Measurements from ENCODE around the gene AIPL1.
"Not testable (repeated sequence)": the region's sequence is repeated elsewhere in the genome, so short reads cannot be mapped to it uniquely, and the experiment has no call there.

AIPL1 gene, protein sequence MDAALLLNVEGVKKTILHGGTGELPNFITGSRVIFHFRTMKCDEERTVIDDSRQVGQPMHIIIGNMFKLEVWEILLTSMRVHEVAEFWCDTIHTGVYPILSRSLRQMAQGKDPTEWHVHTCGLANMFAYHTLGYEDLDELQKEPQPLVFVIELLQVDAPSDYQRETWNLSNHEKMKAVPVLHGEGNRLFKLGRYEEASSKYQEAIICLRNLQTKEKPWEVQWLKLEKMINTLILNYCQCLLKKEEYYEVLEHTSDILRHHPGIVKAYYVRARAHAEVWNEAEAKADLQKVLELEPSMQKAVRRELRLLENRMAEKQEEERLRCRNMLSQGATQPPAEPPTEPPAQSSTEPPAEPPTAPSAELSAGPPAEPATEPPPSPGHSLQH

GRCh38 chr17:6435051-6435450, at the start of gene AIPL1:
Gene AIPL1 (minus strand): TSS chr17:6435121. CDS start chr17:6435104, 17 bp downstream.
- DNase-seq (ENCODE audit: low read depth) = no peak

GRCh38 chr17:6483507-6483906, 48.6 kb upstream of the AIPL1 start:
- DNase-seq (ENCODE audit: low read depth) = no peak

- DNase-seq (ENCODE audit: low read depth) = not testable (repeated sequence)
Measured at GRCh38 chr17:6482796-6483195, 47.9 kb upstream of the AIPL1 start.

DNA sequence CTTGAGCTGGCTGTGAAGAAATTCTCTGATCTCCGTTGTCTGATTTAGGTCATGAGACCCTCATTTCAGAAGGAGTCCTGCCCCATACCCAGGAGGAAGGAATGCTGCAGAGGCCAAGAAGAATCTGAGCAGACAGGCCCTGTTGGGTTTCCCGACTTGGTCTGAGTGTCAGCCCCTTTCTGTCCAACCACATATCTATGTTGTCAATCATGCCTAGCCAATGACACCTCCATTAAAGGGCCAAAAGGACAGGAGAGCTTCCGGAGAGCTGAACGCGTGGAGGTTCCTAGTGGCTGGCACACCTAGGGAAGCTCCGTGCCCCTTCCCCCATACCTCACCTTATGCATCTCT, 47.2 kb upstream of the AIPL1 start:
- DNase-seq (ENCODE audit: low read depth) = no peak

DNA sequence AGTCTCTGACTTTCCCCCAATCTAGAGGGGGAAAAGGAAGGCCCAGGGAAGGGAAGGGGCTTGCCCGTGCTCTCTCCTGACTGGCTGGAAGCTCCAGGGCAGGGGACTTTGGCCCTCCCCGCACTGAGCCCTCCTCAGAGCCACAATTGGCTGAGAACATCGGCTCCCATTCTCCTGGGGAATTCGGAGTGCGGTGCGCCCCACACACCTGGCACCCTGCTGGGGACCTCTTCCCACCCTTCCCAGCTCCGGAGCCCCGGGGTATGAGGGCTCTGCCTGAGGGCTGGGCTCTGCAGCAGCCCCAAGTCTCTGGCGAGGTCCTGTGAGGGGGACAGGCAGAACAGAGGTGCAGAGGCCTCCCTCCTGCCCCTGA, 45.4 kb upstream of the AIPL1 start:
- DNase-seq (ENCODE audit: low read depth) = no peak

GRCh38 chr17:6479622-6480302, 44.8 kb upstream of the AIPL1 start:
- no peak for DNase-seq (ENCODE audit: low read depth)

DNA sequence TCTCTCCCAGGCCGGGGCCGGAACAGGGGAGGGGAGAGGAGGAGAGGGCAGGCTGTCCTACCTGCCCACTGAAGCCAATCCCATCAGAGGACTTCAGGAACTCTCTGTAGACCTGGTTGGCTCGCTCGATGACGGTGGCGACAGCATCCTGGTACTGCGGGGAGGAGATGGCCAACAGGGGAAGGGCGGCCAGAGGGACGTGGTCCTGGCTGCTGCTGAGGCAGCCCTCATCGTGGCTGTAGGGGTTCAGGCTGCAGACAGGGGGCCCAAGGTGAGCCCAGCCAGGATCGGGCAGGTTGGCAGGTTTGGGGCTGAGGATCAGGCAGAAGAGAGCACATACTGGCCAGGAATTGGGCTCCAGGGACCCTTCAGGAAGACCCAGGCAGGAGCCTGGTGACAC, 43.6 kb upstream of the AIPL1 start:
- DNase-seq (ENCODE audit: low read depth) = no peak

DNA sequence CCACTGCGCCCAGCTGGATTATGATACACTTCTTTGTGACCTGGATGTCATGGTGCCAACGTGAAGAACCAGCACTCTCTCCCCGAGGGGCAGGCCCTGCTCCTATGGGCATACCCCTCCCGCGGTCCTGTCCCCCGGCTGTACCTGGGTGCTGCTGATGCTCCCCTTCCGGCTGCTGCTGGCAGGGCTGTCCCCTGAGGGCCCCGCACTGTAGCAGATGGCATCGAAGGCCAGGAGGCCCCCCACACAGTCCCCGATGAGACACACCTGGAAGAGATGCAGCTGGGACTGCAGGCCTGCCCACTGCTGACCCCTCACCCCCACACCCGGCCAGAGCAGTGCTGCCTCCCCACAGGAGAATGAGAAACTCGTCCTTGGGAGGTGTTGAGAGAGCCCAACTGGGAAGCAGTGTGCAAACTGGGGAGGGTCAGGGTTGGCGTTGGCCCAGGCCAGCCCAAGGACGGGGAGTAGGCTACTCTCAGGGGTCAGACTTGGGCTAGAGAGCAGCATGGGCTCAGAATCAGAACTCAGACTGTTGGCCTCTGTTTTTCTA, 43.0 kb upstream of the AIPL1 start:
- no peak for DNase-seq (ENCODE audit: low read depth)

DNA sequence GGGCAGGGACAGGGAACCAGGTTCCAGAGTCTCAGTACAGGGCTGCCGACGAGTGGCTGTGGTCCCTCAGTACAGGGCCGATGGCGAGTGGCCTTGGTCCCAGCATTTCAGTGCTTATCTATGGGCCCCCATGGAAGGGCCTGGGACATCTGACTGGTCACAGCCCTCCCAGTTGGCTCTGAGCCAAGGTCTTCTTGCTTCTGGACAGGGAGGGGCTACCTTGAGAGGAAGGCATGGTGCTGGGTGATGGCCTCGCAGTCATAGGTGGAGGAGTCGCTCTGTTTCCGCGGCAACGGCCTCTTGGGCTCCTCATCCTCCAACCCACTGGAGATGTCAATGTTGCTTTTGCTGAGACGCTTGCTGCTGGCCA, 41.9 kb upstream of the AIPL1 start:
- no peak for DNase-seq (ENCODE audit: low read depth)

DNA sequence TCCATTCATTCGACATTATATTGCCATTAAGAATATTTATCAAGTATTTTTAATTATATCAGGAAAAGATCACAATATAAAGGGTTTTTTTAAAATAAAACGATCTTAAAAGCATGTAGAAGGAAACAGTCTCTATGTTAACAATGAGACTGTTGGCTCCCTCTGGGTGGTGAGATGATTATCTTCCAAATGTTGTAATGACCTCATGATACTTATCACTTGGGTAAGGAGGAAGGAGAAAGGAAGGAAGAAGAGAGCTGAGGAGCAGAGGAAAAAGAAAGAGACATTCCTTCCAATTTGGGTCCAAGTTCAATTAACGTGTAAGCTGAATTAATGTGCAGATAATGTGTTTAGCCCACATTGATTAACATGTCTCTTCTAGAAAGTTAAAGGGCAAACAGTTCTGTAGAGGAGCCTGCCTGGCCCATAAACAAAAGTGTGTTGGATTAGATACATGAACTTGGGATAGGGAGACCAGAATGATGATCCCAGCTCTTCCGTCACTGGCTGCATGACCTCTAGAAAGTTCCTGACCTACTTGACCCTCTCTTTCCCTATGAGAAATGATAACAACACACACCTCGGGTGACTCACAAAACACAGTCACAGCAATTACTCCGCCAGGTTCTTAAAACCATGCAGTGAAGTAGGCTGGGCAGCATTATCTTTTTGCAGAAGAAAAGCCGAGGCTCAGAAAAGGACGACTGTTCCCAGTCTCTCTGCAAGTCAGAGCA, 41.3 kb upstream of the AIPL1 start:
- DNase-seq (ENCODE audit: low read depth) = no peak

DNA sequence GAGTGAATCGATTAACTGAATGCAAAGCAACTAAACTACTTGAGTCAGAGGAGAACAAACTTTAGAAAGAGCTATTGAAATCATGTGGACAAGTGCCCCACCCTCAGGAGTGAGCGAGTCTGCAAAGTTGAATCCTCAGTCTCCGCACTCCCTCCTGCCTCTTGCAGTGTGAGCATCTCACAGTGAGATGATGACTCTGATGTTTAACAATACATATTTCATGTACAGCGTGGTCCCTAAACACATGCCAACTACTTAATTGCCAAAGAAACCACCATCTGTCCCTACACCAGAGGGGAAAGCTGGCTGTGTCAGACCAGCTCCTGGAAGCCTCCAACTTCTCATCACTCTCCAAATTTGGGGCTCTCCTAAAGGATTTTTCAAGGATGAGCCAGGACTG, 40.5 kb upstream of the AIPL1 start:
- no peak for DNase-seq (ENCODE audit: low read depth)

GRCh38 chr17:6474906-6475305, 40.0 kb upstream of the AIPL1 start:
- no peak for DNase-seq (ENCODE audit: low read depth)

- no peak for DNase-seq (ENCODE audit: low read depth)
Measured at GRCh38 chr17:6474376-6474775, 39.5 kb upstream of the AIPL1 start.

- peak; percentile 48 for DNase-seq (ENCODE audit: low read depth)
Measured at GRCh38 chr17:6473128-6473767, 38.3 kb upstream of the AIPL1 start.

- no peak for DNase-seq (ENCODE audit: low read depth)
Measured at GRCh38 chr17:6472517-6472916, 37.6 kb upstream of the AIPL1 start.

DNA sequence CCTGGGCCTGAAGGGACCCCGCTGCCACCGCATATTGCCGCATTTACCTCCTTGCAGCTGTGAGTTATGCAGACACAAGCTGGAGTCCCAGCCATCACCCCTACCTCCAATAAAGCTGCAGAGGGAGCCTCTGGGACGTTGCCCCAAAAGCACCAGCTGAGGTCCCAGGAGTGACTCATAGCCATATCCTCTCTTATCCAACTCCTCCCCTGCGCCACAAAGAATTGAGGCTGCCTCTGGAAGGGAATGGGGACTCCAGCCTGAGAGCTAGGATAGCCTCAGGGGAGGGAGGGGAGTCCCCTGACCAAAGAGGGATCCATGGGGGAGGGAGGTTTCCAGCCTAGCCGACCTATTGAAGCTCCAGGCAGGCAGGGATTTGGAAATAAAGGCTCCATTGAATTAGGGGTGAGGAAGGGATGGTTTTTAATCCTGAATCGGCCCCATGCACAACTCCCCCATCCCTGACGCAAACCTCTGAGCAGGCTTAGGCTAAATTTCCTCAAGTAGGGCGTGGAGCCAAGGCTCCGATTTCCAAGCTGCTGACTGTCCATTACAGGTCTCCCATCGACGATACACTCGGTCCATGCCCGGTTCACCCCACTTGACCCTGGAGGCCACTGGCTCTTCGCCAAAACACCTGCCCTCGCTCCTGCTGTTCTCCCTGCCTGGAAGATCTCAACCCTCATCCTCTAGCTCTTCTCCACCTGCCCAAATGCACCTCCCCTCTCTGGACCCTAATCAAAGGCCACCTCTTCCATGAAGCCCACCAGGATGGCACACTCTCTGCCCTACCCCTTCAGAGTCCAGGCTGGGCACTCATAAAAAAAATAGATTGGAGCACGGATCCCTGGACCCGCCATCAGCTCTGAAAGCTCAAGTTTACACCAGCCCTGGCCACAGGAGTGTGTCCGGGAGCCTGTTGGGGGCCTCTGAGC, 36.9 kb upstream of the AIPL1 start:
- peak; percentile 39 for DNase-seq (ENCODE audit: low read depth)

GRCh38 chr17:6470751-6471521, 36.0 kb upstream of the AIPL1 start:
- no peak for DNase-seq (ENCODE audit: low read depth)

DNA sequence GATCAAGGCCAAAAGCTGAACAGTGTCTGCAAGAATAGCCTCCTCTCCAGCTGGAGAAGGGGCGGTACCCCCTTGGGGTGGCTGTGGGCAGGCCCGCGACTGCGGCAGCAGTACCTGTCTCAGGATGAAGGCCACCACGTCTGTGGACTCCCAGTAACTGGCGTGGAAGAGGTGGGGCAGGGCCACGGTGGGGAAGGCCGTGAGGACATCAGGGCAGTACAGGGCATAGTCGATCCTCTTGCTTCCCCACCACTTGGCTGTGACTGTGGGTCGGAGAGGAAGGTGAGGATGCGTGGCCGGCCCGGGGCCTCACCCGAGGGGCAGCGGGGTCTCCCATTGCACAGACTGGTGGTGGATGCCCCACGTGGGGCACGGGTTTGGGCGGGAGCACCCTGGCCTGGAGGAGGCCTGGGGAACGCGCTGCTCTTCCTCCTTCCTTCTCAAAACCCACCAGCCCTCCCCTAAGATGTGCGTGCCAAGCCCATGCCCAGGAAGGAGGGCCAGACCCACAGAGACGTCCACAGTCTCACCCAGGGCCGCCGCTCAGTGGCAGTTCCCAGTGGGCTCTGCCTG, 35.3 kb upstream of the AIPL1 start:
- no peak for DNase-seq (ENCODE audit: low read depth)

GRCh38 chr17:6468051-6468790, 33.3 kb upstream of the AIPL1 start:
- DNase-seq (ENCODE audit: low read depth) = no peak

All from GM04504 (cell line).